HL-60 (cell line): Measurements from ENCODE around the gene BIN2.

Source experiments
- DNase-seq, 2 experiments: peaks; one replicate each; pipeline ENCODE4 v3.0.0-alpha.2; 2010 to 2020; ENCODE audit warnings: low read depth in 1 of 2, low spot score in 1 of 2
- H3K27ac ChIP-seq: fragments of 250-450 bp; sonication (Bioruptor Pico); replicated peaks from 2 replicates; pipeline ENCODE4 v1.5.1; 2020; ENCODE audit warnings: mild to moderate bottlenecking, moderate library complexity
- H3K27me3 ChIP-seq: fragments of 250-450 bp; sonication (Bioruptor Pico); 2 replicates; pipeline ENCODE4 v1.5.1; 2021; ENCODE audit warnings: mild to moderate bottlenecking, moderate library complexity; ENCODE audit not compliant: insufficient read depth, poor library complexity, severe bottlenecking
- H3K4me3 ChIP-seq: replicated peaks from 2 replicates; pipeline ENCODE4 v1.5.1; 2011; ENCODE audit warnings: mild to moderate bottlenecking, control low read depth, low read length; ENCODE audit not compliant: insufficient read depth
- CTCF ChIP-seq: IDR thresholded peaks from one replicate; pipeline ENCODE4 v1.5.1; 2011; ENCODE audit warnings: low read length, control low read depth, inconsistent platforms; ENCODE audit not compliant: insufficient read depth
- GABPA ChIP-seq: IDR thresholded peaks from 2 replicates; pipeline ENCODE4 v1.6.1; 2012; ENCODE audit warnings: low read depth
- POLR2AphosphoS5 ChIP-seq: IDR thresholded peaks from 2 replicates; pipeline ENCODE4 v1.6.1; 2012; ENCODE audit warnings: low read depth
- REST ChIP-seq: IDR thresholded peaks from 2 replicates; pipeline ENCODE4 v1.6.1; 2012; ENCODE audit warnings: low read depth; ENCODE audit not compliant: insufficient replicate concordance
- SPI1 ChIP-seq: IDR thresholded peaks from 2 replicates; pipeline ENCODE4 v1.6.1; 2012; ENCODE audit warnings: low read depth, mild to moderate bottlenecking, borderline replicate concordance

BIN2 gene

GRCh38 chr12:51362307-51362706, 38.3 kb upstream of the BIN2 start:
- Histone ChIP-seq H3K27ac (no peak overlapping the region), H3K4me3 (no peak overlapping the region), H3K27me3 (no peaks in the 10 kb centered on the region)
- no peak for DNase-seq
- no peak for TF ChIP-seq REST
- TF ChIP-seq CTCF, result no peak
- no peak for TF ChIP-seq SPI1
- no peak for TF ChIP-seq POLR2AphosphoS5
- TF ChIP-seq GABPA, result no peak

GRCh38 chr12:51361161-51362016, 37.4 kb upstream of the BIN2 start:
- no peak overlapping the region for H3K4me3 ChIP-seq
- H3K27me3 ChIP-seq, result no peaks in the 10 kb centered on the region
- no peak overlapping the region for H3K27ac ChIP-seq
- no peak for TF ChIP-seq GABPA
- TF ChIP-seq CTCF, result no peak
- TF ChIP-seq POLR2AphosphoS5, result no peak
- no peak for TF ChIP-seq SPI1
- TF ChIP-seq REST, result no peak
- DNase-seq, result no peak

- Histone ChIP-seq H3K27ac (no peak overlapping the region), H3K27me3 (no peaks in the 10 kb centered on the region), H3K4me3 (no peak overlapping the region)
- no peak for DNase-seq
- TF ChIP-seq SPI1 (no peak), CTCF (no peak), POLR2AphosphoS5 (no peak), GABPA (no peak), REST (no peak)
Observed at GRCh38 chr12:51360315-51360714, 36.3 kb upstream of the BIN2 start.
